COLO829 (cell line): ENCODE measurements around the gene RAB11FIP3.

ENCODE experiments used
- DNase-seq: peaks from one replicate; pipeline ENCODE4 v3.0.0; 2012; ENCODE audit warnings: low spot score

The RAB11FIP3 gene

DNA sequence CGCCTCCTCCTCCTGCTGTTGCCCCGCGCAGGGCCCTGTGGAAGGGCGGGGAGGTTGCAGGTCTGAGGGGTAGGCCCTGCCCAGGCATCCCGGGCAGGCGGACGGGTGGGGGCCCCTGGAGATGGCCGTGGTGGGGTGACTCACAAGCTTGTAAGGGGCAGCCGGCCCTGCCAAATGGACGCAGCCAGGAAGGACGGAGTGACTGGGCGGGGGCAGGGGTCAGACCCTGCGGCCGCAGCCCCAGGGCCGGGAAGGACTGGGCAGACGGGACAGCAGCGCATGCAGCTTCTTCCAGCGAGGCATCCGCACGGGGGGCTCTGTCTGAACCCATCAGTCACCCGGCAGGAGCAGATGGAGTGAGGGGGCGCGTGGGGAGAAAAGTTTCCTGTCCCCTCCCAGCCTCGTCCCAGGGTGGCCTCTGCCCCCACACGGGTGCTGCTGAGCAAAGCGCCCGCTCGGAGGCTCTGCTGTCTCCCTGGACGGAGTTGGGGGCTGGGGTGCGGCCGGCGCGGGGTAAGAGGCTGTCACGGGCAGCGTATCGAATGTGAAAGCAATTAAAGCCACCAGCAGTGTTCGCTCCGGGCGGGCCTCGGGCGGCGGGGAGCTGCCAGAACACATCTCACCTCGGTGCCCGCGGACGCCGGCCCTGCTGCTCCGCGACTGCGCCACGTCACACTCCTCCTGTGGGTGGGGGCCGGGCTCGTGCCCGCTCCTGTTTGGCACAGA, 129.4 kb downstream of the RAB11FIP3 start:
- no peak for DNase-seq

DNA sequence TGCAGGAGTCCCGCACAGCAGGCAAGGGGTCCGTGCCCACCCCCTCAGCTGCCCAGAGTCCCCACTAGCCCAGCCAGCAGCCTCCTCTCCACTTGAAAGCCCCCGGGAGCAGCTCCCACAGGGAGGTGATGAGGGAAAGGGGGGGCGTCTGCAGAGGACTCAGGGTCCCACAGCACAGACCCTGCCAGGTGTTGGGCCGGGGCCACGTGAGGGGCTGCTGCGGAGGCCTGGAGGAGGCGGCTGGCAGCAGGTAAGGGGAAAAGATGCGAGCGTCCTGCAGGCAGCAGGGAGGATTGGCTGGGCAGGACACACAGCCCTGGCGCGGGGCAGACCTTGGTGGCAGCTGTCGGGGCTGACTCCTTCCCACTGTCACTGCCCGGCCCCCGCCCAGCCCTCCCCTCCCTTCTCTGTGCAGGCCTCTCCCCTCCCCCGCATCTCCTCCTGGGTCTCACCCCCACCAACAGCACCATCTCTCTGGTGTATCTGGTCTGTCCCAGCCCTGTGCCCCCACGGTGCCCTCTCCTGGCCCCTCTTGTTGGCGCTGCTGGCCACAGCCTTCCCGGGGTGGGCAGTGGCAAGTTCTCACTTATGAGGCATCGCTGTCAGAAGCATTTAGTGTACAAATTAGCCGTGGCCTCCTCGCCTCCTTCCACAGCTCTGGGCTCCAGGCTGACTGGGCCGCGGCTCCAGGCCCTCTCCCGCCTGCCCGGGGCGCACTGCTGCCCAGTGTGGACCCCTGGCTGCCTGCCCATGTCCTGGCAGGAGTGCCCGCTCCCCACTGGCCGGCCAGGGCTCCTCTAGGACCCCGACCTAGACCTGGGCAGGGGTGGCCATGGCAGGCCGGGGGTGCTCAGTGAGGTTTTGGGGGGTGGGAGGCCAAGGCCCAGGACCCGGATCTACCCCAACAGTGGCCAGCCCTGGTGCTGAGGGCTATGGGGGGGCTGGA, 130.4 kb downstream of the RAB11FIP3 start:
- DNase-seq = no peak

DNA sequence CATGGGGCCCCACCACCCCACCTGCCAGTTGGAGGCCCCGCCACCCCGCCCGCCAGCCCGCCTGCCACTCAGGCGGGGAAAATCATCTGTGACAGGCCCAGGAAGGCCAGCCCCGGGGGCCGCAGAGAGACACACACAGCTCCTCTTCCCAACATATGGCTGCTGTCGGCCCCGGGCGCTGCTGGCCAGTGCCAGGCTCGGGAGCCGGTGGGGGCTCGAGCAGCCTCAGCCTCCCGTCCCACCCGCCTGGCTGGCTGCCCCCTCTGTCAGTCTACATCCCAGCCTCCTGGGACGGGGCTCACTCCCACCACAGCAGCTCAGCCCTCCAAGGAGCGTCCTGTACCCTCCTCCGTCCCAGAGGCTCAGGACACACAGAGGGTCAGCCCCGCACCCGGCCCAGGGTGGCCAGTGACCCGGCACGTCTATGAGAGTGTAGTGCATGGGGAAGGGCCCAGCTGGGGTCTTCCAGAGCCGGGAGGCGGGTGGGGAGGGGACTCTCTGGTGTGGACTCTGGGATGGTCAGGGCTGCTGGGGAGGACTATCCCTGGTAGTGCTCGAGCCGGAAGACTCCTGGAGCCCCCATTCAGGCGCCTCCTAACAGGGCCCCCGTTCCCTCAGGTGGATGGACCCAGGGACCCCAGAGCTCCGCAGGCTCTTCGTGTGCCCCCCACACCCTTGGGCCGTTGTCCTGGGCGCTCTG, 131.2 kb downstream of the RAB11FIP3 start:
- DNase-seq = no peak

DNA sequence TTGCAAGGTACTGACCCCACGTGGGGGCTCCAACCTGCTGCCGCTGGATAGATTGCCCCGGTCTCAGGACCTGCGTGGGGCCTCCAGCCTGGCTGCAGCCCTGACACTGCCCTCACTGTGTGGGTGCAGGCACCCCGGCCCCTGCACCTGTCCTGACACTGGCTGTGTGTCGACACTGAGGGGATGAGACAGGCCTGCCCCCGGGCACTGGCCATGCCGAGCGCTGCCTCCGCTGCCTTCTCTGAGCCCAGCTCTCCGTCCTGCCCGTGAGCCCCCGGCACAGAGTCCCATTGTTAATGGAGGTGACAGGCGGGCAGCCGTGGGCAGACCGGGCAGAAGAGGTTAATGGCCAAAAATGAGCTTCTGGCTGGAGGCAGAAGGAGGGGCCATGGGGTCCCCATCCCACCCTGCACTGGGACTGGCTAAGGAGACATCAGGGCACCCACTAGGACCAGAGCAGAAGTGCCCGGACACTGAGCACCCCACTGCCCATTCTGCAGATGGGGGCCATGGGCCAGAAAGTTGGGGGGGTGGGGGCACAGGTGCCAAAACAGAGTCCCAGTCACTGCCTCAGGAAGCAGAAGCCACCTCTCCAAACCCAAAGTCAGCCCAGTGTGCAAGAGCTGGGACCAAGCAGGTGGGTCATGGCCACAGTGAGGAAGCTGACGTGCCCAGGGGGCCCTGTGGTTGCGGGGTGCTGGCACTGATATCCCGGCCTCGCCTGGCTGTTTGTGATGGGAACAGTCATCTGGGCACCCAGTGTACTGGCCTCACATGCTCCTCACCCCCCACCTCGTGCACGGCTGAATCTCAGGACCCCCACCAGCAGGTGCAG, 132.2 kb downstream of the RAB11FIP3 start:
- DNase-seq = no peak

DNA sequence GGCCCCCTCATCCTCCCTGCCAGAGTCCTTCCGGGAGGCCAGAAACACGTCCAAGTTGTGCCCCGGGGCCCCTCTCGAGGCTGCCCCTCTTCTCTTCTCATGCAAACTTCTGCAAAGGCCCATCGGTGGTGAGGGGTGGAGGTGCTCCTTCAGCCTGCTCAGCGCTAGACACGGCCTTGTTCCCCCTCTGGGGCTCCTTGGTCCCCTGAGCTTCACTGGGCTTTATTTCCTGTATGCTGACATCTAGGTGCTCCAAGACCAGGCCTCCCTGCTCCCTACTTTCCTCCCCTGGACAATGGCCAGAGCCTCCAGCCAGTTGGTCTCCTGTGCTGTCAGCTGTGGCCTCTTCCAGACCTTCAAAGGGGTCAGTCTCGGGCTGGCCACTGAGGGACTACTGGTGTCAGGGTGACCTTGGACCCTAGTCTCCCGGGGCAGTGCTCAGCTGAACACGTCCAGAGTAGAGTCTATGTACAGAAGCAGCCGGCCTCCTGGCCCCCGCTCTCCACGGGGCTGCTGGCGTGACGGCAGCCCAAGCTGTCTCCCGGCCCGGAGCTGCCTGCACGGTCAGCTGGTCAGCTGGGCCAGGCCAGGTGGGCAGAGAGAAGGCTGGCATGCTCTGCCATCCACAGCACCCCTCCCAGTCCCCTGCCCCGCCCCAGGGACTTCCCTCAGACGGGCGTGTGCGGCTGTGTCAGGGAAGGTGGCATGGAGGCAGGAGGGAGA, 133.0 kb downstream of the RAB11FIP3 start:
- DNase-seq = no peak

DNA sequence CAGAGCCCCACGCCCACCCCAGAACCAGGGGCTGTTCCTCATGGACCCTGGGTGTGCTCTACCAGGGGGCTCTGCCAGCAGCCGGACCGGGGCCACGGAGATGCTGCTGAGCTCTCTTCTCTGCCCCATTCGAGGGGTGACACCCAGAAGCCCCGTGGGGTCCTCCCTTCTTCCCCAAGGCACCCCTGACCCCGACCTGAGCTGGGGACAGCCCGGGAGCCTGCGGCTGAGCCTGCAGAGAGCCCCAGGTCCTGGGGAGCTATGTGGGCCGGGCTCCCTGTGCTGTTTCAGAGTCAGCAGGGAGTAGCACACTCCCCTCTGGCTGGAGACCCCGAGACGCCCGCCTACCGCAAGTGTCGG, 133.6 kb downstream of the RAB11FIP3 start:
- DNase-seq = no peak

DNA sequence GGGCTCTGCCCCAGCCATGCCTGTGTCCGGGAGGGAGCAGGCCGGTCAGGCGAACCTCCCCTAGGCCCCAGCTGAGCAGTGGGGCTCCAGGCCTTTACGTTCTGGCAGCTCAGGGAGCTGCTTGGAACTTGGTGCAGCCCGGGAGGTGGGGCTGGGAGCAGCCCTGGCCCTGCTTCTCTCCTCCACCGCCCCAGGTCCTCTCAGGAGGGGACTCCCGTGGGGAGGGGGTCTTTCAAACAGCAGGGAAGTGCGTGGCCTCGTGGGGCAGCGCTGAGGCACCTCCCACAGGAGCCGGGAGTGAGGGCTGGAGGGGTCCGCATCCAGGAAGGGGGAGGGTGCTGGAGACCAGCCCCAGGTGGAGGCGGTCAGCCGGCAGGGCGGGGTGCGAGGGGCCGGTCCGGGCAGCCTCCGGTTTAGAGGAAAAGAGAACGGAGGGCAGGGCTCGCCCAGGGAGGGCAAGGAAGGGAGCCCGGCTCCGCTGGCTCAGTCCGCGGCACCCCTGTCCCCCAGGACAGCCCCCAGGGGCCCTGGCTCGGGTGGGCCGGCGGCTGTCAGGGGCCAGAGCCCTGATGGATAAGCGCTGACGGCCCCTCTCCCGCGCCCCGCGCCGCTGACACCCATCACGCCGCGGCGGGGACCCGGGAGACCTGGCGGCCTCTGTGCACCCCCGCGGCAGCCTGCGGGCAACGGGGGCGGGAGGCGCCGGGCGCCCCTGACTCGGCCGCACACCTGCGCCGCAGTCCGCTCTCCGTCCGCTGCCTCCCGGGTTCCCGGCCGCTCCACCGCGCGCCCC, 134.2 kb downstream of the RAB11FIP3 start:
- DNase-seq = no peak

DNA sequence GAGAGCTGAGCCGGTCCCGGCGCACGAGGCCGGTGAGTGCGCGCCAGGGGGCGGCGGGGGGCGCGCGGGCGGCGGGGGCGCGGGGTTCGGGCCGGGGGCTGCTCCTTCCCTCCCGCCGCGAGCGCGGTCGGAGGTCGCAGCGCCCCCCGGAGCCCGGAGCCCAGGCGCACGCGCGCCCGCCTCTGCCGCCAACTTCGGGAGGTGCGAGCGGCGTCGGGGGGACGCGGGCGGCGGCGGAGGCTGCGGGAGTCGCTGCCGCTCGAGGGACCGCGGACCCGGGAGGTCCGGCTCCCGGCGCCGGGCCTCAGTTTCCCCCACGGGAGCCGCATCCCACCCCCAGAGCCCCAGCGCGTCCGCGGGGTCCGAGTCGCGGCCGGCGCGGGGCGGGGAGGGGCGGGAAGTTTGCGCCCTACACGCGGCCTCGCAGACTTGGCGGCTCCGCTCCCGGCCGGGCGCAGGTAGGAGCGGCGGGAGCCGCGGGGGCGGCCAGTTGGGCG, 134.8 kb downstream of the RAB11FIP3 start, which contains the start of gene PRR35:
TSS of gene PRR35 (plus strand) at position 191 of the 497 bp plus-strand sequence. CDS start 2,901 bp downstream, outside the sequence.
- no peak for DNase-seq

DNA sequence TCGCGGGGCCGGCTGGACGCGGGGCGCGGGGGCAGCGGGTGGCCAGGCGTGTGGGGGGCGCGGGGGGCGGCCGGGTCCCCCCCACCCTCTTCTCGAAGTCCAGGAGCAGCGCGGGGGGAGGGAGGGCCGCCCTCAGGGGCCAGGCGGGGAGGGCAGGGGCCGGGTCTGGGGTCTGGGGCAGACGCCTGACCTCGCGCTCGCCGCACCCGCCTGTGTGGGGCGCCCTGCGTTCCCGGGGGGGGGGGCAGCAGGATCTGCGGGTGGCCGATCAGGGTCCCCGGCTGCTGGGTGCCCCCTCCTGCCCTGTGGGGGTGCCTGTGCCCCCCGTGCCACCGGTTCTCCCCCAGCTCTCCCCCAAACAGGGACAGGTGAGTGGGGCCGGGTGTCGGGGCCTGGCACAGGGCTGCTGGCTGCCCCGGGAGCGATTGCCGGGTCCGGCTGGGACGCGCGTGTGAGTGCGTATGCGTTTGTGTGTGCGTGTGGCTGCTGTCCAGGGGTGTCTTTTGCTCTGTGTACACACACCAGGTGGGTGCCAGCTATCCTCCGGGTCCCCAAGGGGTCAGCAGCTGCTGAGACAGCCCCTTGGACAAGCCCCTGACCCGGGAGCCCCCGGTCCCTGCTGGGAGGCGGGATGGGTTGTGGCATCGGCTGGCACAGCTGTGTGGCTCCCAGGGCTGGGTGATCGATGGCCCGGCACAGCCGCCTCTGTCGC, 135.4 kb downstream of the RAB11FIP3 start:
- DNase-seq = no peak

DNA sequence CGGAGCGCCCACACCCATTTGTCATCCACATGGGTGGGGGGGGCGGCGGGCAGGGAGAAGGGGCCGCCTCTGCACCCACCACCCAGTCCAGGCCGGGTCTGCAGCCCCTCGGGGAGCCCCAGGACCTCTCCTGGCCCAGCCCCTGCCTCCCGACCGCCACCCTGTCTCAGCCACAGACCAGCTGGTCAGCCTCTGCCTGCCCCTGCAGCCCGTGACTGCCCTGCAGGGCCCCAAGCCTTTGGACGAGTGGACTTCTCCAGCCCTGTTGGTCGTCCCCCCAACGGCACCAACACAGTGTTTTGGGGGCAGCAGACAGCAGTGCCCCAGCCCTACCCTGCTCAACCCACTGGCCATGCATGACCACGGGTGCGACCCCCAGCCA, 136.0 kb downstream of the RAB11FIP3 start:
- no peak for DNase-seq

DNA sequence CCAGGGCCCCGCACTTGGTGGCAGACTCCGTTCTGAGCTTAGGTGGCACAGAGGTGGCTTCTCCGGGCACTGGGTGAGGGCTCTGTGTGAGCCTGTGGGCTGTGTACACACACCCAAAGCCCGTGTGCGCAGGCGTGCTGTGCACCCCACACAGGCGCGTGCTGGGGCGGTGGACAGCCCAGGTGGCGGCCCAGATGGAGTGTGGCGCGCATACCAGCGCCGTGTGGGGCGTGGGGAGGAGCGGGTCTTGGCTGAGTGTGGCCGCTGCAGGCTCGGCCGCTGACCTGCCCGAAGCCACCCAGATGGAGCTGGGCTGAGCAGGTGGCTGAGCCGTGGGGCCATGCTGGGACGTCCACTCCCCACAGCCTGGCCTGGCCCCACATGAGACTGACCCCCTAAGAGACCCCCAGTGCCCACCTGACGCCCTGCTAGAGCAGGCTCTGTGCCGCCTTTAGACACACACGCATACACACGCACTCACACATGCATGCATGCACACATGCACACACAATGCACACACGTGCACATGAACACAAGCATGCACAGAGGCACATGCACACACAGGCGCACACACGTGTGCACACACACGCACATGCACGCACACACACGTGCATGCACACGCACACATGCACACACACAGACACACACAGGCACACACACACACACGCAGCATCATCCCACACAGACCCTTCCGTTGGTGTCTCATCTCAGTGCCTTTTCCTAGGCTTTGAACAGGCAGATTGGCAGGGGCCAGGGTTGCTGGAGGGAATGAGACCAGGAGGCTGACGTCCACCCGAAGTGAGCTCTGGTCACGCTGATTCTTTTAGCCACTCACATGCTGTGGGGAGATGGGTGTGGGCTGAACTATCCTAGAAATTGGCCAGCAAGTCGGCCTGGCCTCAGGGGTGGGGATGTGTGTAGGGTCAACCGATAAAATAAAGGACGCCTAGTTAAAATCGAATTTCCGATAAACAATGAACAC, 136.8 kb downstream of the RAB11FIP3 start:
- no peak for DNase-seq

DNA sequence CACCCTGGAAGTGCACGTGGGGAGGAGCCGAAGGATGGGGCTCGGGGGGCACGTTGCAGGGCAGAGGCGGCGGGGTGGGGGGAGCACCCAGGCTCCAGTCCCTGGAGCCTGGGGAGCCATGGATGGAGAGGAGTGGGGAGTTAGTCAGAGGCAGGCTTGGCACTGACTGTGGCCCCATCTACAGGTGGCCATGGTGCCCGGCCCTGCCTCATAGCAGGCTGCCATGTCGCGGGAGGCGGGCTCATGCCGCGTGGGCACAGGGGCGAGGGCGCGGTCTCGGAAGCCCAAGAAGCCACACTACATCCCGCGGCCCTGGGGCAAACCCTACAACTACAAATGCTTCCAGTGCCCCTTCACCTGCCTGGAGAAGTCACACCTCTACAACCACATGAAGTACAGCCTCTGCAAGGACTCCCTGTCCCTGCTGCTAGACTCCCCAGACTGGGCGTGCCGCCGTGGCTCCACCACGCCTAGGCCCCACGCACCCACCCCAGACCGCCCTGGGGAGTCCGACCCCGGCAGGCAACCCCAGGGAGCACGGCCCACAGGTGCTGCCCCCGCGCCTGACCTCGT, 137.7 kb downstream of the RAB11FIP3 start:
- no peak for DNase-seq

DNA sequence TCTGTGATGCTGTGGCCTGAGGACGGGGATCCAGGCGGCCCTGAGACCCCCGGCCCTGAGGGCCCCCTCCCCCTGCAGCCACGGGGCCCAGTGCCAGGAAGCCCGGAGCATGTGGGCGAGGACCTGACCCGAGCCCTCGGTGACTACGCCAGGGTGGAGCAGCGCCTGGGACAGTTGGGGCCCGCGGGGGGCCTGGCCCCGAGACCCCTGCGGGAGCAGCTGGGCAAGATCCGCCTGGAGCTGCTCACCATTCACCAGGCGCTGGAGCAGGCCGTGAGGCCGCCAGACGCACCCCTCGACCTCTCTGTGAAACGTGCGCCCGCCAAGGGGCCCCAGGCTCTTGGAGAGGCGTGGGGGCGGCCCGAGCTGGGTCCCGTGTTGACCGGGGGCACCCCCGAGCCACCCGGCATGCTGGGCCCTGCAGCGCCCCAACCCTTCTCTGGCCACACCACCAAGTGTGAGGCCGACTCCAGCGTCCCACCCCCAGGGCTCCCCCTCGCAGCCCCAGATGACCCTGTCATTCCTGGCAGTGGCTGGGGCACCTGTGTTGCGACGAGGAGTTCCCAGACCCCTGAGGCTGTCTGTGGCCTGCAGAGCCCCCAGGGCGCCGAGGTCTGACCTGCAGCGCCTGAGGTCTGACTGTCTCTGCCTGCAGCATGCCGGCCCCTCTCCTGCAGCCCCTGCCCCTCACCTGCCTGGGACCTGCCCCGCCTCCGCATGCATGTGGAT, 139.4 kb downstream of the RAB11FIP3 start:
- no peak for DNase-seq

DNA sequence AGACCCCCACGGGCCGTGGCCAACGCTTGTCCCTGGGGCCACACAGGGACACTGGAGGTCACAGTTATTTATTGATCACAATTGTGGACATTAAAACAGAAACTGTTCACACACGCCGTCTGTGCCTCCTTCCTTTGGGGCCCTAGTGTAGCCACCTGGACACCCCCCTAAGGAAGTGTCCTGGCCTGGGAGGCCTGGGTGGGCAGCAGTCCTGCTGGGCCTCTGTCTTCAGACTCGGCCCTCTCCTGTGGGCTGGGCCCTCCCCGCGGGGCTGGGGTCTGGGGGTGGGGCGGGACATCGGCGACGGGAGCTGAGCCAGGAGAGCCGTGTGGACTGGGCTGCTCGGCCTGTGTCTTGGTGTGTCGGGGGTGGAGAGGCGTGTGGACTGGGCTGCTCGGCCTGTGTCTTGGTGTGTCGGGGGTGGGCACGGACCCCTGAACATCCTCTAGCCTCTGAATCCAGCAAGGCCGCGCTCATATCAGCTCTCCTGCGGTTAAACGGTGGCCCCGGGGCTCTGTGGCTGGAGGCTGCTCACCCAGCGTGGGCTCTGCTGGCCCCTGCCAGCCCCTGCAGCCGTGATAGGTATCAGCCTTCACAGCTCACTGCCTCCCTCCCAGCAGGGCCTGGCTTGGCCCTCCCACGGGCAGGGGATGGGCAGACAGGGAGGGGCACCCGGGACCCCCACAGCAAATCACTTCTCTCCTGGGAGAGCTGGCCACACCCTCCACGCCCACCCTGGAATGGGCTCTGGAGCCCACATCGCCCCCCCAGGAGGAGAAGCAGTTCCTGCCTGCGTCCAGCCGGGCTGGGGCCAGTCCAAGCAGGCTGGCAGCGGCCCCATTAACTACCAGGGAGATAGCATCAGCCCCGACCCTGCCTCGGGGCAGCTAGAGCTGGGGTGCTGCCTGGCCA, 140.2 kb downstream of the RAB11FIP3 start:
- no peak for DNase-seq

DNA sequence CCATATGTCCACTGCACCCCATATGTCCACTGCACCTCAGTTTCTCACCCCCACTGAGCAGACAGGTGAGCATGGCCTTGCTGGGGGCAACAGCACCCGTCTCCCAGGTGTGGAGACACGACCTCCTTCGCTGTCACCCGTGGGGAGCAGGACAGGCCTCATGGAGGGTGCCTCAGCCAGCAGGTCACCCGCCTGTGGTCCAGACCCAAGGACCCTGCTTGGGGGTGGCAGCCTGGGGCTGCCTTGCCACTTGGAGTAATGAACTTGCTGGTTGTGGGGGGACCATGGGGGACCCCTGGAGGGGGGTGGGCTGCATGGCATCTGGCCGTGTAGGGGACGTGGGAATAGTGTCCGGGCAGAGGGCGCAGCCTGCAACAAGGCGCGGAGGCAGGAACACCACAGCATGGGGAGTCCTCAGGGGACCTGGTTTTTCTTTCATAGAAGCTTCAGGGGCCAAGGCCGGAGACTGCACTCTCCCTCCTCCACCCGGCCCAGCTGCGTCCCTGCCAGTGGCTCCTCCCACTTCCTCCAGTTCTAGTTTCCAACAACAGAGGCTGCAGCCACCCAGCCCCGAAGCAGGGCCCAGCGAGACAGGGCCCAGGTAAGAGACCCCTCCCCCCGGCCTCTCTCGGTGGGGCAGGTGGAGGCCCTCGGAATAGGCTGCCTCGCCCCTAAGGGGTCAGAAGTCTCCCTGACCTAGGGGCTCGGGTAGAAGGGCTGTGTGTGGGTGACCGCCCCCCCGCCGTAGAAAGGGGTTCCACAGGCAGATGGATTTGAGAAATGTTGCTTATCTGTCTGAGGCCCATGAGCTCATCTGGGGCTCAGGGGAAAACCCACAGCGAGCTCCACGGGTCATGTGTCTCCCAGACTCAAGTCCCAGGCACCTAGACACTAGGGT, 141.3 kb downstream of the RAB11FIP3 start, which contains the start of gene NHLRC4:
TSS of gene NHLRC4 (plus strand) at position 531 of the 898 bp plus-strand sequence. CDS start 1,043 bp downstream, outside the sequence.
- peak; percentile 74 for DNase-seq
